ENCODE data around the gene PPIE. TPM values are rescaled to one million over a fixed set of nuclear protein-coding genes. Genes with fewer than 3 reads are reported as not detected.
"Not testable (repeated sequence)": the region's sequence is repeated elsewhere in the genome, so short reads cannot be mapped to it uniquely, and the experiment has no call there.

The PPIE gene
- total and polyA plus RNA-seq, 3 donors from 2014 or later, result 71.5 to 109 (median 82.8) TPM

DNA sequence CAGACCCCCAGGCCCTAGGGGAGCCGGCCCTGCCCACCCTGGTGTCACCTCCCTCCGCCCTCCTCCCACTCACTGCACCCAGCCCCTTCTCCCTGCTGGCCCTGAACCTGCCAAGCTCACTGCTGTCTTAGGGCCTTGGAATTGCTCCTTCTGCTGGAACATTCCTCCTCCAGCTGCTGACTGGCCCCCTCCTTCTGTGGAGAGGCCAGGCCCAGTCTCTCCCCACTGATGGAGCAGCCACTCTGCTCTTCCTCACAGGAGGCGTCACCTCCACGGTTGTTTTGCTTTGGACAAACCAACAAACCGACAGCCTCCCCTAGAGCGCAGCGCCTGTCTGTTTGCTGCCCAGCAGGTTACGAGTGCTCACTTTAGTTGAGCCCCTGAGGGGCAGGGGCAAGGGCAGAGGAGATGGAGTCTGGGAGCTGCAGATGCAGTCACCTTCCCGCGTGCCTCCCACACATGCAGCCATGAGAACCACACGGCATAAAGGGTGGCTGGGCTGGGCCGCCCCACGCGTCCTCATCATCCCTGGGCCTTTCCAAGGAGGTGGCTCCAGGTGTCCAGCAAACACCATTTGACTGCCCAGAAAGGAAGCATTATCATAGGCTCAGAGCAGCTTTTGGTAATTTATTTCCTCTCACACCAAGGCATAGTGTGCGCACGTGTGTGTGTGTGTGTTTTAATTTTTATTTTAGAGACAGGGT is 23.0 kb downstream of the PPIE start:
- no peak for TF ChIP-seq CTCF (IDR thresholded peaks at IDR 0.05)
- H3K27me3 ChIP-seq, result no peaks in the 10 kb centered on the region
- WGBS, 2 donors, result 51 to 60% methylated on average over 12 to 16 of the region's 16 CpGs
- intact Hi-C loops (cut with DNase I; ENCODE audit: low total_unique reads), result no loop called here
- no peak overlapping the region for H3K4me3 ChIP-seq
- H3K36me3 ChIP-seq (ENCODE audit: low read depth, missing control alignments), result no peaks in the 10 kb centered on the region
- no peaks in the 10 kb centered on the region for H3K4me1 ChIP-seq
- no peak overlapping the region for H3K27ac ChIP-seq
- H3K9me3 ChIP-seq, result no peaks in the 10 kb centered on the region
- peak; percentile 40 for DNase-seq

DNA sequence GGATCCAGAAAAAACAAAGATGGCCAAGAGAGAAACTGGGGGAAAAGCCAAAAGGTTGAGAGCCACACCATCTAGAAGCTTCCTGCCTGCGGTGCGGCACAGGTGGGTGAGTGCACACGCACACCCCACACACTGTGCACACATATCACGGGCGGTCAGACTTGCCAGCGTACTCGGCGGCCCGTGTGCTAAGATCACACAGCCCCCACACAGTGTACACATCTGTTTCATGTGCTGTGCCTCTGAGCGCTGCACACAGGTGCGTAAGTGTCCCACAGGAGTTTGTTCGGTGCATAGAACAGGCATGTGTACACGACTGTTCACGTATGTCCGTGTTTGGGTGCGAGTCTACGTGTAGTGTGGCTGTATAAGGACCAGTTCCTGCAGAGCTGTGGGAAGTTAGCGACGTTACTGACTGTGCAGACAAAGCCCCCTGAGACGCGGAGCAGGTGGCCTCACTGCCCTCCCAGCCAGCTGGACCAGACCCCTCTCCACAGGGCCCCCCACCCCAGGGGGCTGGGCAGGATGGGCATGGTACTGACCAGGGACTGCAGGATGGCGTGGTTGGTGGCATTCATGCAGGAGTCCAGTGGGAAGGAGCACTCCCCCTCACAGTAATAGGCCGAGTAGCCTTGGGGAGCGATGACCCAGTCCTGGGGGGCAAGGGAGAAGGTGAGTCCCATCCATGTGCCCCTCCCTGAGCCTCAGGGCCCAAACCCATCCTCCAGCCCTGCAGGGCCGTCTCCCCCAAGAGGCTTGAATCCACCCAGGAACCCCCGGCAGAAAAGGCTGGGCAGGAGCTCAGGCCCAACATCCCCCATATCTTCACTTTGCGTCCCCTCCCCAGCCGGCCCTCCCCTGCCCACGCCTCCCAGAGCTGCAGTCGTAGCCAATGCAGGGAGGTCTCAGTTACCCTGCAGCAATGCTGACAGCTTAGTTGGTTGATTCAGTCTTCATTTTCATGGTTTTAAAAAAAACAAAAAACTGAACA is 24.2 kb downstream of the PPIE start:
- no peak overlapping the region for H3K27ac ChIP-seq
- H3K9me3 ChIP-seq, result no peaks in the 10 kb centered on the region
- no peaks in the 10 kb centered on the region for H3K36me3 ChIP-seq (ENCODE audit: low read depth, missing control alignments)
- intact Hi-C loops (cut with DNase I; ENCODE audit: low total_unique reads), result no loop called here
- 89 to 90% methylated on average over 29 to 30 of the region's 30 CpGs for WGBS, 2 donors
- H3K27me3 ChIP-seq, result no peaks in the 10 kb centered on the region
- no peaks in the 10 kb centered on the region for H3K4me1 ChIP-seq
- no peak for DNase-seq
- no peak overlapping the region for H3K4me3 ChIP-seq
- TF ChIP-seq POLR2A (IDR thresholded peaks at IDR 0.05), result no peak
- no peak for TF ChIP-seq CTCF (IDR thresholded peaks at IDR 0.05)

DNA sequence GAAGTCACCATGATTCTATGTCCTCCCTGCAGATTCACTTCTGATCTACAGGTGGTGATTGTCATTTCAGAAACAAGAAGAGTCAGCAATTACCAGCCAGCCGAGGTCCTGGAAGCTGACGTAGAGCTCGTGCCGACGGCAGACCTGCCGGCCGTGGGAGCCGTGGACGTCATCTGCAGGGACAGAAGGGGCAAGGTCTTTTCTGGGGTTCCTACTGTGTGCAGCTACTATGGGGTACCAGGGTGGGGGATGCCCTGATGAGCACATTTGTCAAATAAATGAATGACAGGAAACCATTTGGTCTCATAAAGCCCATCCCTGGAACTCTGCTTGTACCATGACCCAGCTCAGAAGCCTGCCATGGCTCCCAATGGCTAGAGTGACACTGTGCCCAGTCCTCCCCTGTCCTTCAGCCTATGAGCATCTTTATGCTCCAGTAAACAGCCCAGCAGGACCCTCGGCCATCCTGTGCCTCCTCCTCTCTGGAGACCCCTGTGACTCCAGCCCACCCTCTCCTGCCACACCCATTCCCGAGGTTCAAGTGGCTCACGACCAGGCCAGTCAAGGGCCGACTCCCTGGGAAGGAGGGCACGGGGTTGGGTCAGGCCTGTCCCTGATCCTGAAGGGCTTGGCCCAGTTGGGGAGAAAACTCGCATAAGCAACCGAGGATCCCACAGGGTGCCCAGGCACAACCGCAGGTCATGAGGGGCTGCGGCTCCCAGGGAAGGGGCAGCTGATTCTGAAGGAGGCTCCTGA is 25.1 kb downstream of the PPIE start:
- H3K4me1 ChIP-seq; intact Hi-C loops (cut with DNase I; ENCODE audit: low total_unique reads); DNase-seq; H3K27ac ChIP-seq; H3K9me3 ChIP-seq; H3K36me3 ChIP-seq (ENCODE audit: low read depth, missing control alignments); H3K4me3 ChIP-seq; H3K27me3 ChIP-seq: not testable (repeated sequence)
- 86 to 95% methylated on average over 14 to 15 of the region's 18 CpGs for whole genome bisulfite sequencing, 2 donors

DNA sequence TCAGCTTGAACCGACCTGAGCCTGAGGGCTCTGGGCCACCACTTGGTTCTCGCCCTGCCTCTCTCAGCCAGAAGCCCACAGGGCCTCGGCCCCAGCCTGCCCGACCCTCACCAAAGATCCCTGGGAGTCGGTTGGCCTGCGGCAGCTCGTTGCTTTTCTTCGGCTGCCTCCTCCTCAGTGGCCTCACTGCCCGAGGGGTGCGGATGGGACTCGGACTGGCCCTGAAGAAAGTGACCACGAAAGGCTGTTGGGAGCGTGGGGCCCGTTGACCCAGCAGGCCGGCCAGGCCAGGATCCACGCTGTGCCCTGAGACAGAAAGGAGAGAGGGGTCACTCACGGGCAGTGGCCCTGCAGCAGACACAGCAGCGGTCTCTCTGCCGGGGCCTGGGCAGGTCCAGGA is 25.8 kb downstream of the PPIE start:
- H3K4me3 ChIP-seq; H3K9me3 ChIP-seq; DNase-seq; H3K27me3 ChIP-seq; H3K4me1 ChIP-seq; H3K36me3 ChIP-seq (ENCODE audit: low read depth, missing control alignments); H3K27ac ChIP-seq; intact Hi-C loops (cut with DNase I; ENCODE audit: low total_unique reads): not testable (repeated sequence)
- WGBS, 2 donors, result 93% methylated on average over 12 of the region's 19 CpGs; no CpG with 5 or more reads in 1 of the 2 donors

DNA sequence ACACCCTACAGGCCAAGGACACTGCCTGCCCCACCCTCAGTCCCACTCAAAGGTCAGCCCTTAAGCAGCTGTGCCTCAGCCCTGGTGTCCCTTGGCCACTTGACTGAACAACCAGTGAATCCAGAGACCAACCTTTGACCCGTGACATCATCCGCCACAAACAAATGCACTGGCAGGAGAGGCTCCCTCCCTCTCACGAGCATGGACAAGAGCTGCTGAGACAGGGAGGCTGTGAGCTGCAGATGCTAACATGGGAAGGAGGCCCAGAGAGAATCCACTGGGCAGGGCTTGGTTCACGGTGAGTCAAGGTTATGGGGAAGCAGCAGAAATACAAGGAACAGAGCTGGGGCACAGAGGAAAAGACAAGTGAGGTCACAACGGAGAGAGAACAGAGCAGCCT is 27.8 kb downstream of the PPIE start:
- H3K27ac ChIP-seq; H3K27me3 ChIP-seq; H3K4me1 ChIP-seq; H3K9me3 ChIP-seq; H3K36me3 ChIP-seq (ENCODE audit: low read depth, missing control alignments); H3K4me3 ChIP-seq; DNase-seq; intact Hi-C loops (cut with DNase I; ENCODE audit: low total_unique reads): not testable (repeated sequence)
- WGBS, 2 donors, result 29 to 33% methylated on average over 1 to 2 of the region's 5 CpGs

- DNase-seq; H3K9me3 ChIP-seq; H3K27ac ChIP-seq; H3K4me3 ChIP-seq; intact Hi-C loops (cut with DNase I; ENCODE audit: low total_unique reads); H3K27me3 ChIP-seq; H3K4me1 ChIP-seq; H3K36me3 ChIP-seq (ENCODE audit: low read depth, missing control alignments): not testable (repeated sequence)
- WGBS, 2 donors, result 87% methylated on average over 16 of the region's 19 CpGs; no CpG with 5 or more reads in 1 of the 2 donors
These were observed 30.8 kb downstream of the PPIE start for GRCh38 chr1:39769502-39769901.

DNA sequence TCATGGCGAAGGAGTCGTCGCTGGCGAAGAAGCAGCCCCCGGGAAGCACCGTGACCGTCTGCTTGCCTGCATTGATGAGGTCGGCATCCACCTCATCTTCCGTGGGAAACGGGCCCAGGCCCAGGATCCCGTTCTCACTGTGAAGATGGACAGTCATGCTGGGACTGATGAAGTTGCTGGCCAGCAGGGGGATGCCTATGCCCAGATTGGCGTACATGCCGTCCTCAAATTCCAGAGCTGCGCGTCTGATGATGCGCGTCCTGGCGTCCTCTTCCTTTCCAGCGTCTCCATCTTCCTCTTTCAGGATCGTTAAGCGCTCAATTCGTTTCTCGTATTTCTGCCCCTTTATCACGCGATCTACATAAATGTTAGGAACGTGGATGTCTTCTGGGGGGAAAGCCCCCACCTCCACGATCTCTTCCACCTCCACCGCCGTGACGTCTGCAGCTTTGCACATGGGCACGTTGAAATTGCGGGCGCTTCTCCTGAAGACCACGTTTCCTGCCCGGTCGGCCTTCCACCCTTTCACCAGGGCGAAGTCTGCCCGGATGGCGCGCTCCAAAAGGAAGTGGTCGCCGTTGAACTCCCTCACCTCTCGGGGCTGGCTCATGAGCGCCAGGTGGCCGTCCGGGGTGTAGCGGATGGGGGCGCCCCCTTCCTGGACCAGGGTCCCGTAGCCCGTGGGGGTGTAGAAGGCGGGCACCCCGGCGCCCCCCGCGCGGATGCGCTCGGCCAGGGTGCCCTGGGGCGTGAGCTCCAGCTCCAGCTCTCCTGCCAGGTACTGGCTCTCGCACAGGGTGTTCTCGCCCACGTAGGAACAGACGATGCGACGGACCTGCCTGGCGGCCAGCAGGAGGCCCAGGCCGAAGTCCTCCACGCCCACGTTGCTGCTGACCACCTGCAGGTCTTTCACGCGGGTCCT is 31.7 kb downstream of the PPIE start:
- H3K27me3 ChIP-seq, H3K9me3 ChIP-seq, H3K27ac ChIP-seq: not testable (repeated sequence)

DNA sequence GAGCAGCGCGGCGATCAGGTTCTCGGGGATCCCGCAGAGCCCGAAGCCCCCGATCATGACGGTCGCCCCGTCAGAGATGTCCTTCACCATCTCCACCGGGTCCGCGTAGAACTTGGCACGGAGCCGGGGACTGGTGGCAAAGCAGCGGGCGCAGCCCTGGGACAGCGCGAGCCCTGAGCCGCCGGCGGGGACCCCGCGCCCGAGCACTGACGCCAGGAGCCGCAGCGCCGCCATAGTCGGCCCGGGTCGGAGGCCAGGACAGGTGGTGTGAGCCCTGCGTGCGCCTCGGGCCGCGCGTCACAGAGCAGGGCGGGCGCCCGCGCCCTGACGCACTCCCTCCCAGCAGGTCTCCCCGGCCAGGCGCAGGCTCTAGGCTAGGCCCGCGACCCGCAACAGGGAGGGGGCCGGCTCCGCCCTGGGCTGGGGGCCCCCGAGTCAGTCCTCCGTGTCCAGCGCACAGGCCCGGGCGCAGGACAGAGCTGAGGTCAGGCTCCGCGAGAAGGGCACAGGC is 32.4 kb downstream of the PPIE start, which contains the start of gene OXCT2:
OXCT2 (minus strand) TSS at position 327 of the 511 bp plus-strand sequence; CDS start at position 234, 93 bp downstream.
- H3K4me1 ChIP-seq, result not testable (repeated sequence)

More for the DNA sequence above, 31.7 kb downstream of the PPIE start:
- H3K36me3 ChIP-seq (ENCODE audit: low read depth, missing control alignments); DNase-seq; H3K4me1 ChIP-seq; intact Hi-C loops (cut with DNase I; ENCODE audit: low total_unique reads); H3K4me3 ChIP-seq: not testable (repeated sequence)
- 13 to 23% methylated on average over 22 to 29 of the region's 71 CpGs for WGBS, 2 donors

More for the DNA sequence above, 32.4 kb downstream of the PPIE start, which contains the start of gene OXCT2:
- no CpG with 5 or more reads among the region's 57 CpGs for WGBS, 2 donors
- H3K27ac ChIP-seq; H3K27me3 ChIP-seq; H3K4me3 ChIP-seq; DNase-seq; H3K9me3 ChIP-seq; H3K36me3 ChIP-seq (ENCODE audit: low read depth, missing control alignments); intact Hi-C loops (cut with DNase I; ENCODE audit: low total_unique reads): not testable (repeated sequence)
